ENCODE measurements around the gene PAX3.

The PAX3 gene

GRCh38 chr2:222300726-222301052 is 1.9 kb upstream of the PAX3 start:
- no peaks in the 10 kb centered on the region for H3K79me2 ChIP-seq (ENCODE audit: insufficient read depth, low read length)
- no peaks in the 10 kb centered on the region for H3K4me1 ChIP-seq (ENCODE audit: insufficient read depth, low read length)
- no peaks in the 10 kb centered on the region for H3K9me3 ChIP-seq (ENCODE audit: insufficient read depth, low read length, severe bottlenecking)
- H2AFZ ChIP-seq (ENCODE audit: low read depth, low read length): no peak overlapping the region
- H3K4me2 ChIP-seq (ENCODE audit: insufficient read depth, low read length): no peak overlapping the region
- no peak overlapping the region for H3K27ac ChIP-seq (ENCODE audit: low read length)
- no peak for DNase-seq
- no peaks in the 10 kb centered on the region for H4K20me1 ChIP-seq (ENCODE audit: insufficient read depth, low read length)
- no peak for ATAC-seq (ENCODE audit: insufficient read depth, low read depth)
- no peak for TF ChIP-seq CTCF (IDR thresholded peaks at IDR 0.05; ENCODE audit: borderline replicate concordance, extremely low read depth, low read length, poor library complexity, severe bottlenecking)
- TF ChIP-seq EZH2 (IDR thresholded peaks at IDR 0.05; ENCODE audit: borderline replicate concordance, low read depth, low read length, severe bottlenecking): no peak
- no peak overlapping the region for H3K9ac ChIP-seq (ENCODE audit: low read depth, low read length)
- peaks cover 2% of the 10 kb centered on the region for H3K27me3 ChIP-seq (ENCODE audit: insufficient read depth, low read length, poor library complexity)
- no peaks in the 10 kb centered on the region for H3K36me3 ChIP-seq (ENCODE audit: insufficient read depth, low read length)
- H3K4me3 ChIP-seq (ENCODE audit: low read depth in 1 of 2, low read length in 2 of 2): no peak overlapping the region

- no peaks in the 10 kb centered on the region for H3K9me3 ChIP-seq (ENCODE audit: insufficient read depth, low read length, severe bottlenecking)
- no peak overlapping the region for H2AFZ ChIP-seq (ENCODE audit: low read depth, low read length)
- H3K79me2 ChIP-seq (ENCODE audit: insufficient read depth, low read length): no peaks in the 10 kb centered on the region
- H3K36me3 ChIP-seq (ENCODE audit: insufficient read depth, low read length): no peaks in the 10 kb centered on the region
- no peak overlapping the region for H3K4me2 ChIP-seq (ENCODE audit: insufficient read depth, low read length)
- ATAC-seq (ENCODE audit: insufficient read depth, low read depth): no peak
- no peaks in the 10 kb centered on the region for H3K4me1 ChIP-seq (ENCODE audit: insufficient read depth, low read length)
- H3K9ac ChIP-seq (ENCODE audit: low read depth, low read length): no peak overlapping the region
- no peaks in the 10 kb centered on the region for H4K20me1 ChIP-seq (ENCODE audit: insufficient read depth, low read length)
- H3K27ac ChIP-seq (ENCODE audit: low read length): no peak overlapping the region
- no peak for DNase-seq
- TF ChIP-seq CTCF (IDR thresholded peaks at IDR 0.05; ENCODE audit: borderline replicate concordance, extremely low read depth, low read length, poor library complexity, severe bottlenecking) (no peak), EZH2 (IDR thresholded peaks at IDR 0.05; ENCODE audit: borderline replicate concordance, low read depth, low read length, severe bottlenecking) (no peak)
- H3K4me3 ChIP-seq (ENCODE audit: low read depth in 1 of 2, low read length in 2 of 2): no peak overlapping the region
- H3K27me3 ChIP-seq (ENCODE audit: insufficient read depth, low read length, poor library complexity): peaks cover 2% of the 10 kb centered on the region
Observed at GRCh38 chr2:222299906-222300725, 1.3 kb upstream of the PAX3 start.

- Histone ChIP-seq H3K4me2 (ENCODE audit: insufficient read depth, low read length) (no peak overlapping the region), H3K9me3 (ENCODE audit: insufficient read depth, low read length, severe bottlenecking) (no peaks in the 10 kb centered on the region), H3K4me1 (ENCODE audit: insufficient read depth, low read length) (no peaks in the 10 kb centered on the region), H3K27ac (ENCODE audit: low read length) (no peak overlapping the region), H3K9ac (ENCODE audit: low read depth, low read length) (no peak overlapping the region), H3K36me3 (ENCODE audit: insufficient read depth, low read length) (no peaks in the 10 kb centered on the region), H3K4me3 (ENCODE audit: low read depth in 1 of 2, low read length in 2 of 2) (no peak overlapping the region), H3K79me2 (ENCODE audit: insufficient read depth, low read length) (no peaks in the 10 kb centered on the region), H2AFZ (ENCODE audit: low read depth, low read length) (no peak overlapping the region), H4K20me1 (ENCODE audit: insufficient read depth, low read length) (no peaks in the 10 kb centered on the region), H3K27me3 (ENCODE audit: insufficient read depth, low read length, poor library complexity) (peaks cover 2% of the 10 kb centered on the region)
- no peak for TF ChIP-seq EZH2 (IDR thresholded peaks at IDR 0.05; ENCODE audit: borderline replicate concordance, low read depth, low read length, severe bottlenecking)
- TF ChIP-seq CTCF (IDR thresholded peaks at IDR 0.05; ENCODE audit: borderline replicate concordance, extremely low read depth, low read length, poor library complexity, severe bottlenecking): no peak
- DNase-seq (no peak), ATAC-seq (ENCODE audit: insufficient read depth, low read depth) (no peak)
Observed at GRCh38 chr2:222298001-222298310, 842 bp downstream of the PAX3 start.

- DNase-seq: no peak
- Histone ChIP-seq H3K27me3 (ENCODE audit: insufficient read depth, low read length, poor library complexity) (peaks cover 2% of the 10 kb centered on the region), H3K27ac (ENCODE audit: low read length) (no peak overlapping the region), H3K9ac (ENCODE audit: low read depth, low read length) (no peak overlapping the region), H3K79me2 (ENCODE audit: insufficient read depth, low read length) (no peaks in the 10 kb centered on the region), H3K9me3 (ENCODE audit: insufficient read depth, low read length, severe bottlenecking) (no peaks in the 10 kb centered on the region), H3K36me3 (ENCODE audit: insufficient read depth, low read length) (no peaks in the 10 kb centered on the region), H3K4me3 (ENCODE audit: low read depth in 1 of 2, low read length in 2 of 2) (no peak overlapping the region), H3K4me2 (ENCODE audit: insufficient read depth, low read length) (no peak overlapping the region), H2AFZ (ENCODE audit: low read depth, low read length) (no peak overlapping the region), H3K4me1 (ENCODE audit: insufficient read depth, low read length) (no peaks in the 10 kb centered on the region), H4K20me1 (ENCODE audit: insufficient read depth, low read length) (no peaks in the 10 kb centered on the region)
- TF ChIP-seq CTCF (IDR thresholded peaks at IDR 0.05; ENCODE audit: borderline replicate concordance, extremely low read depth, low read length, poor library complexity, severe bottlenecking): no peak
- TF ChIP-seq EZH2 (IDR thresholded peaks at IDR 0.05; ENCODE audit: borderline replicate concordance, low read depth, low read length, severe bottlenecking): no peak
- no peak for ATAC-seq (ENCODE audit: insufficient read depth, low read depth)
Observed at GRCh38 chr2:222297600-222297935, 1.2 kb downstream of the PAX3 start.
